ENCODE results near the gene OTUD7B. TPM values are rescaled to one million over a fixed set of nuclear protein-coding genes. Genes with fewer than 3 reads are reported as not detected.
"Not testable (repeated sequence)": the region's sequence is repeated elsewhere in the genome, so short reads cannot be mapped to it uniquely, and the experiment has no call there.

Gene OTUD7B
- total RNA-seq, 1 experiment from 2014 or later: 10.7 TPM

DNA sequence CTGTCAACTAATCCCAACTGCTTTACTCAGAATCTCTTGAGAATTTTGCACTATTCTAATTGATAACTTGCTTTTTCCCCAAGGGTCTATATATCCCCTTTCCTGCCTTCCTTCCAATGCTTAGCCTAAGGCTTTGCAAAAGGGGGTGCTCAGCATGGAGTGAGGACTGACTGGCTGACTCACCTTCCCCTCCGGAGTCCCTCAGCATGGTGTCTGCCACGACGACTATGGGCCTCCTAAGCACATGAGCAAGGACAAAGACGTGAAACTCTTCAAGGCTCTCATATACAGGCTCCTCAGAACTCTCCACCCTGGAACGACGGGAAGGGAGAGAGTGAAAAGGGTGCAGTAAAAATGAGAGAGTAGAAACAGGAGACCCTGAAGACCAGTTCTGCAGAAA is 60.6 kb downstream of the OTUD7B start:
- no peak for DNase-seq (ENCODE audit: low read depth)

DNA sequence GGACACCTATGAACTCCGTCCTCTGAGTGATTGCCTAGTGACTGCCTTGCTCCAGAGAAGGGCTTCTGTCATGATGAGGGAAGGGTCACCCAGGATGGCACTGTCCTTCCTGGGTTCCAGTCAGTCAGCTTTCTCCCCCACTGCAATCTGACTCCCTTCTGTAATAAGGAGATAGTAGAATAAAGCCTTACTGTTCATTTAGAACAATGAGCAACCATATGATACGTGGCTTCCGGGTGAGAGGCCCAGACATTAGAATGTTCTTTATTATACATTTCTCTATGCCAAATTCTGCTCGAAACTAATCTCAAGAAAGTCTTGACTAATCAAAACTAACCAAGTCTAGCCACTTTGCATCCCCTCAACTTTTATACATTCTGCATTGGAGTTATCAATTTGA is 65.3 kb downstream of the OTUD7B start:
- DNase-seq (ENCODE audit: low read depth): no peak

- no peak for DNase-seq (ENCODE audit: low read depth)
Observed at GRCh38 chr1:149942885-149943284, 67.6 kb downstream of the OTUD7B start.

DNA sequence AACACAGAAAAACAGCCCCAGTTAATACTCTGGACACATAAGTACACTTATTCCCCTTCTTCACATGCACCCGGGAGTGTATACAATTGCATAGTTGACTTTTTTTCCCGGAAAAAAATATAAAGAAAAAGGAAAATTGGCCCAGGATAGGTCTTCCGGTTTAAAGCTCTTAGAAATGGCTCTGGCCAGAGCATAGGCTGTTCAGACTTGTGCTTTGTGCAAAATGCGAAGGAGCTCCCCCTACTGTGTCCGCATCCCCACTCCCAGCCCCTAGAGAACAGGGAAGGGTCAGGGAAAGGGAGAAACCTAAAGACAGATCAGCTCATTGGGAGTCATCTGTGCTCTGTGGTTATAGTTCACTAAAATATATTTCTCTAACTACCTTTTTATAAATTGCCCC is 68.3 kb downstream of the OTUD7B start:
- DNase-seq (ENCODE audit: low read depth): no peak

- DNase-seq (ENCODE audit: low read depth): no peak
Observed at GRCh38 chr1:149940427-149940826, 70.1 kb downstream of the OTUD7B start.

DNA sequence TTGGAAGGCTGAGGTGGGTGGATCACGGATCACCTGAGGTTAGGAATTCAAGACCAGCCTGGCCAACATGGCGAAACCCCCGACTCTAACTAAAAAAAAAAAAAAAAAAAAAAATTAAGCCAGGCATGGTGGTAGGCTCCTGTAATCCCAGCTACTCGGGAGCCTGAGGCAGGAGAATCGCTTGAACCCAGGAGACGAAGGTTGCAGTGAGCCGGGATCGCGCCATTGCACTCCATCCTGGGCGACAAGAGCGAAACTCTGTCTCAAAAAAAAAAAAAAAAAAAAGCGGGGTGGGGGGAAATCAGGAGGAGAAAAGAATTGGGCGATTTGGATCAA is 71.9 kb downstream of the OTUD7B start:
- not testable (repeated sequence) for DNase-seq (ENCODE audit: low read depth)

DNA sequence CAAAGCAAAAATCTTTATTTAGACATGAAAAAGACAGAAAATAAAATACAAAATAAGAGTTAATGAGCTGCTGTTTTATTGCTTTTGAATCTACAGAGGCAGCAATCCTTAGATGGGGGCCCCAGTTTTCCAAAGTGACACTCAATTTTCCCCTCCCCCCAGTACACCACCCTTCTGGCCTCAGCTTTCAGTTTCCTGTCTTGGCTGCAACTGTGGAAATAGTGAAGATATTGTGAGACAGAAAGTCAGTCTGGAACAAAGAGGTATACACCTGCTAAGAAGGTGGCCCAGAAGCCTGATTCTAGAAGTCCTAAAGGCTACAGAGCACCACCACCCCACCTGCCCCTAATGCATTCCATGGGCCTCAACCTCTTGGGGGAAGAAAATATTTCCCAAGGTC is 72.8 kb downstream of the OTUD7B start:
- DNase-seq (ENCODE audit: low read depth): no peak

GRCh38 chr1:149936992-149937705 is 73.4 kb downstream of the OTUD7B start:
- DNase-seq (ENCODE audit: low read depth): peak; percentile 83

GRCh38 chr1:149936170-149936991 is 74.1 kb downstream of the OTUD7B start, which contains the start of gene MTMR11:
TSS of gene MTMR11 (minus strand) at chr1:149936879. CDS start at chr1:149936647, 232 bp downstream.
- peak; percentile 31 for DNase-seq (ENCODE audit: low read depth)

- DNase-seq (ENCODE audit: low read depth): no peak
Observed at GRCh38 chr1:149934356-149934755, 76.2 kb downstream of the OTUD7B start.

DNA sequence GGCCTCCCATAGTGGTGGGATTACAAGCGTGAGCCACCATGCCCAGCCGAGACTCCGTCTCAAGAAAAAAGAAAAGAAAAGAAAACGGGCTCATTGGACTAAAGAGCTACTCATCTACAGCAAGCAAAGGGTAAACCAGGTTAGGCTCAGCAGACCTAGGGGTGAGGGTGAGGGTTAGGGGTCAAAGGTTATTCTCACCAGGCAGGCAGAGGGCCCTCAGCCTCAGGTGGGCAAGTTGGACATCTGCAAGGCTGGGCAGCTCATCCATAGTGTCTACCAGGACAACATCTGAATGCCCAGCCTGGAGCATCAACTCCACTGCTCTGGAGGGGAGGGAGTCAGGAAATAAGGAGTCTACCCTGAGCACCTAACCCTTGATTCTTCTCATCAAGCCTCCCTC is 77.3 kb downstream of the OTUD7B start:
- DNase-seq (ENCODE audit: low read depth): no peak

- DNase-seq (ENCODE audit: low read depth): no peak
Observed at GRCh38 chr1:149932474-149932873, 78.1 kb downstream of the OTUD7B start.

GRCh38 chr1:149931212-149931790 is 79.2 kb downstream of the OTUD7B start:
- peak; percentile 77 for DNase-seq (ENCODE audit: low read depth)

- DNase-seq (ENCODE audit: low read depth): no peak
Observed at GRCh38 chr1:149929856-149930255, 80.7 kb downstream of the OTUD7B start.

- DNase-seq (ENCODE audit: low read depth): no peak
Observed at GRCh38 chr1:149928401-149928724, 82.2 kb downstream of the OTUD7B start.

GRCh38 chr1:149927563-149928400 is 82.7 kb downstream of the OTUD7B start, which contains the start of gene SF3B4:
TSS of gene SF3B4 (minus strand) at chr1:149927803. CDS start at chr1:149927759, 44 bp downstream.
- peak; percentile 90 for DNase-seq (ENCODE audit: low read depth)

DNA sequence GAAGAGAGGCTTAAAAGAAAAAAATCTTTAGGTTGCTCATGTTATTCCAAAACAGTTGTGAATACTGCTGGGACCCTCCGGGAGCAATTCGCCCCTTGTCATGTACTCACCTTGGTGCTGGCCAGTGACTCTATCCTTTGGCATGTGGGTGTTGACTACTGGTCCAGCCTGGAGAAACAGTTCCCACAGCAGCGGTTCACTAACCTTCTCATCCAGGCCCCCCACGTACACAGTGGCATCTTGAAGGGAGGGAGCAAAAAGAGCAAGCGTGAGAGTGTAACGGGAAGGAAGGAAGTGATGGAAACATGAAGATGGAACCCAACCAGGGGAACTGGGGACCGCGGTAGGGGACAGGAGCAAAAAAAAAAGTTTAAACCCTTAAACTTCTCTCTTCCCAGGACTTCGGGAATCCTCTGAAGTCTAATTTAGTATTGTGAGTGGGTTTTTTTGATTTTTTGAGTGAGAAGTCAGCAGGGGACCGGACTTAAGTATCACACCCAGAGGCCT is 83.4 kb downstream of the OTUD7B start:
- peak; percentile 21 for DNase-seq (ENCODE audit: low read depth)

DNA sequence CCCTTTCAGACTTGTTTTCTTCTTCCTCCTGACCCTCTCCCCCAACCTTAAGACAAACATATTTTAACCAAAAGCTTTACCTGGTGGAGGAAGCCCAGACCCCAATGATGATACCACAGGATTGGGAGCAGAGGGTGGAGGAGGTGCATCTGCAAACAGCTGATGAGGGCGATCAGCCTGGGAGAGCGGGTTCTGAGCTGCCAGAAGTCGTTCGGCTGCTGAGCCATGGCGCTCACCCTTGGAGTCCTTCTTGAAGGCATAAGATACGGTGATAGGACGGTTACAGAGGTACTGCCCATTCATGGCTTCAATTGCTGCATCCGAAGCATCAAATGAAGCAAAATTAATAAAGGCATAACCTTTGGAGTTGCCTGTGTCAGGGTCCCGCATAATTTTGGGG is 84.2 kb downstream of the OTUD7B start:
- DNase-seq (ENCODE audit: low read depth): no peak

- DNase-seq (ENCODE audit: low read depth): no peak
Observed at GRCh38 chr1:149925751-149926150, 84.8 kb downstream of the OTUD7B start.

DNA sequence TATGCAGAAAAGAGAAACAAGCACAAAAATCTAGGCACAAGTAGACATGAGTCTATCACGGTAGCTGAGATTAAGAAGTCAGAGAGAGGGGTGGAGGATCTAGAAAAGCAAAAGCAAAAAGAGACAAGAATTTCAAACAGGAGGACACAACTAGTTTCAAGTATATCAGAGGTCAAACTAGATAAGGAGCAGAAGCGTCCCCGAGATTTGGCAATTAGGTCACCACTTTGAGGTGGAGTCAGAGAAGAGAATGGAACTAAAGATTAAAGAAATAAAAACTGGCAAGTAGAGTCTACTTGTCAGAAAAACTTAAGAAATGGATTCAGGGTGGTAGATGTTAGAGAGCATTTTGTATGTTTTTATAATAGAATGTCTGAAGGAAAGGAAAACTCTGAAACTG is 85.2 kb downstream of the OTUD7B start:
- DNase-seq (ENCODE audit: low read depth): no peak

DNA sequence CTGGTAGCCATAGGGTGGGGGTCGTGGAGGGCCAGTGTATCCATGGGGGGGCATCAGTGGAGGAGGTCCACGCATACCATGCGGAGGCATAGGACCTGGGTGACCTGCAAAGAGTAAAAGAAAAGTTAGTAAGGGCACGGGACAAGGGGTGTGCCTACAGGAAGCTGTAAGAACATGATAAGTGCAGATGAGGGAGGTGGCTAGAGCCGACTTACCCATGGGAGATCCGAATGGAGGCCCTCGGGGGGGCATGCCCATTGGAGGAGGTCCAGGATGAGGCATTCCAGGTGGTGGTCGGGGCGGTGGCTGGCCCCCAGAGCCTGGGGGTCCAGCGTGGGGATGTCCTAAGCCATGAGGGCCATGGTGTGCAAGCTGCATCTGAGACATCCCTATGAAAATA is 86.9 kb downstream of the OTUD7B start:
- DNase-seq (ENCODE audit: low read depth): no peak
